NT2/D1 (cell line): ENCODE data around the gene PDE4B.

Experiments
- DNase-seq: peaks from one replicate; pipeline ENCODE4 v3.0.0-alpha.2; 2011; ENCODE audit warnings: low read depth, low spot score
- H3K27me3 ChIP-seq: 2 replicates; pipeline ENCODE4 v1.6.0; 2011; ENCODE audit warnings: mild to moderate bottlenecking; ENCODE audit not compliant: insufficient read length, insufficient read depth
- H3K36me3 ChIP-seq: 2 replicates; pipeline ENCODE4 v1.6.1; 2011; ENCODE audit warnings: mild to moderate bottlenecking, low read length, mixed read lengths; ENCODE audit not compliant: insufficient read depth, insufficient read length
- H3K4me1 ChIP-seq: 2 replicates; pipeline ENCODE4 v1.5.1; 2011; ENCODE audit not compliant: insufficient read depth, insufficient read length
- H3K4me3 ChIP-seq: 2 replicates; pipeline ENCODE4 v1.5.1; 2011; ENCODE audit warnings: low read depth; ENCODE audit not compliant: insufficient read length
- H3K9ac ChIP-seq: 2 replicates; pipeline ENCODE4 v1.6.0; 2011; ENCODE audit warnings: low read depth; ENCODE audit not compliant: insufficient read length
- H3K9me3 ChIP-seq: 2 replicates; pipeline ENCODE4 v1.5.1; 2011; ENCODE audit warnings: mild to moderate bottlenecking, low read length; ENCODE audit not compliant: insufficient read depth
- SUZ12 ChIP-seq: IDR thresholded peaks from 2 replicates; pipeline ENCODE4 v1.6.1; 2011; ENCODE audit not compliant: insufficient read length, insufficient read depth; ENCODE audit errors: extremely low read depth
- YY1 ChIP-seq: IDR thresholded peaks from 2 replicates; pipeline ENCODE4 v1.6.1; 2011; ENCODE audit not compliant: insufficient read length, insufficient read depth
- ZNF274 ChIP-seq: IDR thresholded peaks from 2 replicates; pipeline ENCODE4 v1.6.1; 2011; ENCODE audit warnings: mild to moderate bottlenecking, low read depth, low read length

Gene PDE4B

GRCh38 chr1:66258404-66259105 lies 465.9 kb downstream of the PDE4B start:
- H3K9ac ChIP-seq, result no peak overlapping the region
- no peaks in the 10 kb centered on the region for H3K9me3 ChIP-seq
- H3K27me3 ChIP-seq, result no peaks in the 10 kb centered on the region
- no peaks in the 10 kb centered on the region for H3K4me1 ChIP-seq
- TF ChIP-seq ZNF274, result no peak
- TF ChIP-seq SUZ12, result no peak
- no peak for TF ChIP-seq YY1
- H3K36me3 ChIP-seq, result no peaks in the 10 kb centered on the region
- no peak overlapping the region for H3K4me3 ChIP-seq
- DNase-seq, result peak; percentile 30

GRCh38 chr1:66261364-66261763 lies 468.7 kb downstream of the PDE4B start:
- H3K9me3 ChIP-seq, result no peaks in the 10 kb centered on the region
- no peak overlapping the region for H3K9ac ChIP-seq
- H3K36me3 ChIP-seq, result no peaks in the 10 kb centered on the region
- H3K4me1 ChIP-seq, result no peaks in the 10 kb centered on the region
- no peak for DNase-seq
- H3K27me3 ChIP-seq, result no peaks in the 10 kb centered on the region
- no peak overlapping the region for H3K4me3 ChIP-seq
- no peak for TF ChIP-seq YY1
- no peak for TF ChIP-seq ZNF274
- TF ChIP-seq SUZ12, result no peak

- Histone ChIP-seq H3K9ac (no peak overlapping the region), H3K4me1 (no peaks in the 10 kb centered on the region), H3K27me3 (no peaks in the 10 kb centered on the region), H3K36me3 (no peaks in the 10 kb centered on the region), H3K9me3 (no peaks in the 10 kb centered on the region), H3K4me3 (no peak overlapping the region)
- TF ChIP-seq ZNF274, result no peak
- TF ChIP-seq YY1, result no peak
- no peak for TF ChIP-seq SUZ12
- DNase-seq, result no peak
Measured at GRCh38 chr1:66262208-66262963, 469.7 kb downstream of the PDE4B start.

- Histone ChIP-seq H3K9ac (no peak overlapping the region), H3K9me3 (no peaks in the 10 kb centered on the region), H3K27me3 (no peaks in the 10 kb centered on the region), H3K4me1 (no peaks in the 10 kb centered on the region), H3K4me3 (no peak overlapping the region), H3K36me3 (no peaks in the 10 kb centered on the region)
- no peak for DNase-seq
- no peak for TF ChIP-seq ZNF274
- TF ChIP-seq SUZ12, result no peak
- TF ChIP-seq YY1, result no peak
Measured at GRCh38 chr1:66265268-66265667, 472.6 kb downstream of the PDE4B start.

- Histone ChIP-seq H3K4me3 (no peak overlapping the region), H3K9me3 (no peaks in the 10 kb centered on the region), H3K36me3 (no peaks in the 10 kb centered on the region), H3K4me1 (no peaks in the 10 kb centered on the region), H3K27me3 (no peaks in the 10 kb centered on the region), H3K9ac (no peak overlapping the region)
- DNase-seq, result no peak
- TF ChIP-seq SUZ12, result no peak
- TF ChIP-seq YY1, result no peak
- TF ChIP-seq ZNF274, result no peak
Measured at GRCh38 chr1:66265796-66266195, 473.1 kb downstream of the PDE4B start.

GRCh38 chr1:66266350-66266749 lies 473.7 kb downstream of the PDE4B start:
- no peaks in the 10 kb centered on the region for H3K9me3 ChIP-seq
- H3K4me1 ChIP-seq, result no peaks in the 10 kb centered on the region
- no peak for DNase-seq
- TF ChIP-seq YY1, result no peak
- no peak for TF ChIP-seq SUZ12
- no peak for TF ChIP-seq ZNF274
- H3K4me3 ChIP-seq, result no peak overlapping the region
- H3K9ac ChIP-seq, result no peak overlapping the region
- no peaks in the 10 kb centered on the region for H3K27me3 ChIP-seq
- no peaks in the 10 kb centered on the region for H3K36me3 ChIP-seq

- H3K9ac ChIP-seq, result no peak overlapping the region
- no peak for TF ChIP-seq SUZ12
- TF ChIP-seq ZNF274, result no peak
- no peak for TF ChIP-seq YY1
- H3K36me3 ChIP-seq, result no peaks in the 10 kb centered on the region
- no peaks in the 10 kb centered on the region for H3K9me3 ChIP-seq
- H3K4me1 ChIP-seq, result no peaks in the 10 kb centered on the region
- no peak for DNase-seq
- no peak overlapping the region for H3K4me3 ChIP-seq
- H3K27me3 ChIP-seq, result no peaks in the 10 kb centered on the region
Measured at GRCh38 chr1:66266756-66267155, 474.1 kb downstream of the PDE4B start.
